ENCODE results near the gene BMP6. TPM values are rescaled to one million over a fixed set of nuclear protein-coding genes. Genes with fewer than 3 reads are reported as not detected.

The BMP6 gene
- total and polyA plus RNA-seq, 2 of the 4 experiments (the other 2 are of a cell fraction), result 0.18 to 0.19 TPM

GRCh38 chr6:7770601-7771000, 44.7 kb downstream of the BMP6 start:
- H3K14ac ChIP-seq (replicated peaks; ENCODE audit: low read depth, low read length), result no peak overlapping the region
- no CpG with 5 or more reads among the region's 3 CpGs for WGBS, 2 experiments (ENCODE audit: extremely low coverage in 2 of 2, insufficient read length in 1 of 2)
- no peak overlapping the region for H2BK5ac ChIP-seq (ENCODE audit: low read depth, low read length, poor library complexity, severe bottlenecking)
- POLR2A ChIA-PET (ENCODE audit: unreplicated experiment), result no interaction called here
- TF ChIP-seq MXI1 (IDR thresholded peaks at IDR 0.05; ENCODE audit: borderline replicate concordance, low read depth, low read length), result no peak
- TF ChIP-seq MAFK (IDR thresholded peaks at IDR 0.05; ENCODE audit: low read depth, low read length), result peak; percentile 66
- no peak overlapping the region for H3K18ac ChIP-seq (ENCODE audit: low read depth, low read length)
- no peaks in the 10 kb centered on the region for H3K36me3 ChIP-seq (ENCODE audit: control insufficient read depth, insufficient read depth, low read length)
- no peak for DNase-seq
- no peaks in the 10 kb centered on the region for H4K20me1 ChIP-seq (ENCODE audit: insufficient read depth, low read length)
- H3K4me1 ChIP-seq (ENCODE audit: control insufficient read depth, insufficient read depth, low read length), result peaks cover 14% of the 10 kb centered on the region
- H3K9me1 ChIP-seq (ENCODE audit: insufficient read depth, low read length), result no peaks in the 10 kb centered on the region; the same call in 1 of the 2 replicates
- H2BK20ac ChIP-seq (ENCODE audit: low read depth, low read length), result peak overlapping the region; percentile 38; the same call in 1 of the 2 replicates
- H3K79me1 ChIP-seq (ENCODE audit: low read depth in 1 of 2, low read length in 2 of 2), result no peaks in the 10 kb centered on the region
- no peak overlapping the region for H3K23ac ChIP-seq (ENCODE audit: low read depth, low read length)
- no peak for ATAC-seq (ENCODE audit: low read depth)
- no peak overlapping the region for H2AK9ac ChIP-seq (replicated peaks; ENCODE audit: low read depth, low read length, poor library complexity)
- BruUV-seq (replicated peaks), result no TSS peak
- peaks cover 8% of the 10 kb centered on the region for H3K27me3 ChIP-seq (ENCODE audit: control insufficient read depth, insufficient read depth, low read length)
- H3K9ac ChIP-seq (ENCODE audit: low read depth, low read length), result no peak overlapping the region
- intact Hi-C loops (cut with micrococcal nuclease), result no loop called here
- H2AK5ac ChIP-seq (ENCODE audit: low read depth, low read length), result no peak overlapping the region
- H4K91ac ChIP-seq (ENCODE audit: insufficient read depth, low read depth, low read length), result no peak overlapping the region
- dilution Hi-C loops (cut with HindIII; ENCODE audit: low sequenced_read_pairs, unreplicated experiment), result no loop called here
- H3K4me2 ChIP-seq (ENCODE audit: low read depth, low read length), result no peak overlapping the region
- peak overlapping the region; percentile 6; the same call in 1 of the 2 replicates for H3K4ac ChIP-seq (ENCODE audit: low read depth, low read length)
- no peak overlapping the region; the same call in none of the 2 replicates for H3K27ac ChIP-seq (ENCODE audit: insufficient read depth, low read length)
- 0 out of 3 replicates have a peak overlapping the region, but pooled peaks have one; percentile 11 for H2BK15ac ChIP-seq (ENCODE audit: low read depth, low read length)
- H2BK120ac ChIP-seq (ENCODE audit: low read depth, low read length), result peak overlapping the region; percentile 42; the same call in 1 of the 2 replicates
- CTCF ChIA-PET, result no interaction called here
- in situ Hi-C loops (cut with MboI; ENCODE audit: low sequenced_read_pairs), result no loop called here
- peak overlapping the region in 1 of 2 experiments; percentile 39; a peak in 1 of 4 replicates for H4K8ac ChIP-seq (ENCODE audit: low read depth in 2 of 2, low read length in 2 of 2)
- no peak overlapping the region for H2AFZ ChIP-seq (replicated peaks; ENCODE audit: low read length, poor library complexity)
- no peak overlapping the region for H3K4me3 ChIP-seq (ENCODE audit: insufficient read depth, low read depth, low read length)
- H3K9me3 ChIP-seq (ENCODE audit: control insufficient read depth, insufficient read depth, low read length), result peaks cover 2% of the 10 kb centered on the region
- H3K56ac ChIP-seq (ENCODE audit: extremely low read depth, insufficient read depth, low read length), result no peak overlapping the region
- no peak overlapping the region for H4K5ac ChIP-seq (ENCODE audit: low read depth, low read length)
